WERI-Rb-1 (cell line): Measurements from ENCODE around the gene RNU1-1.
A peak's percentile ranks its signal among the peaks of the same experiment; 100 is the strongest.
"Not testable (repeated sequence)": the region's sequence is repeated elsewhere in the genome, so short reads cannot be mapped to it uniquely, and the experiment has no call there.

Experiments used
- DNase-seq: peaks from one replicate; pipeline ENCODE4 v3.0.0-alpha.2; 2020
- H3K27ac ChIP-seq: fragments of 250-450 bp; sonication (Bioruptor Pico); 2 replicates; pipeline ENCODE4 v1.5.1; 2020; ENCODE audit warnings: mild to moderate bottlenecking, moderate library complexity
- H3K27me3 ChIP-seq: fragments of 250-450 bp; sonication (Bioruptor Pico); 2 replicates; pipeline ENCODE4 v1.5.1; 2021; ENCODE audit warnings: mild to moderate bottlenecking, low read depth, moderate library complexity; ENCODE audit not compliant: insufficient read depth, severe bottlenecking
- H3K36me3 ChIP-seq: fragments of 250-450 bp; sonication (Bioruptor Pico); 2 replicates; pipeline ENCODE4 v1.5.1; 2020; ENCODE audit warnings: mild to moderate bottlenecking, moderate library complexity
- H3K4me3 ChIP-seq: 2 replicates; pipeline ENCODE4 v1.5.1; 2011; ENCODE audit warnings: low read depth, mild to moderate bottlenecking, control low read depth, low read length
- H3K9me3 ChIP-seq: fragments of 250-450 bp; sonication (Bioruptor Pico); 2 replicates; pipeline ENCODE4 v1.5.1; 2021; ENCODE audit warnings: mild to moderate bottlenecking, moderate library complexity; ENCODE audit not compliant: severe bottlenecking
- CTCF ChIP-seq: IDR thresholded peaks from 2 replicates; pipeline ENCODE4 v1.5.1; 2011; ENCODE audit warnings: low read depth, mild to moderate bottlenecking, control low read depth, inconsistent platforms, low read length

The RNU1-1 gene

GRCh38 chr1:16513412-16514106 is 526 bp downstream of the RNU1-1 start:
- peak overlapping the region; percentile 29; the same call in 1 of the 2 replicates for H3K27ac ChIP-seq
- peak overlapping the region; percentile 36 for H3K4me3 ChIP-seq
- not testable (repeated sequence) for H3K27me3 ChIP-seq, H3K9me3 ChIP-seq, H3K36me3 ChIP-seq
- DNase-seq = peak; percentile 87

- Histone ChIP-seq H3K27ac (peak overlapping the region; percentile 29; the same call in 1 of the 2 replicates), H3K4me3 (peak overlapping the region; percentile 36)
- not testable (repeated sequence) for H3K36me3 ChIP-seq, H3K27me3 ChIP-seq, H3K9me3 ChIP-seq
- peak; percentile 30 for DNase-seq
Observed at GRCh38 chr1:16512624-16513411, 1.3 kb downstream of the RNU1-1 start.

GRCh38 chr1:16511926-16512325 is 2.2 kb downstream of the RNU1-1 start:
- not testable (repeated sequence) for H3K36me3 ChIP-seq, H3K27ac ChIP-seq, H3K27me3 ChIP-seq, H3K9me3 ChIP-seq, DNase-seq, H3K4me3 ChIP-seq

GRCh38 chr1:16508861-16509445 is 5.1 kb downstream of the RNU1-1 start:
- not testable (repeated sequence) for H3K9me3 ChIP-seq, H3K36me3 ChIP-seq, H3K27me3 ChIP-seq
- peak overlapping the region; percentile 50 for H3K27ac ChIP-seq
- DNase-seq = peak; percentile 95
- peak overlapping the region; percentile 14 for H3K4me3 ChIP-seq

- not testable (repeated sequence) for H3K9me3 ChIP-seq, H3K27me3 ChIP-seq, H3K36me3 ChIP-seq, H3K4me3 ChIP-seq, H3K27ac ChIP-seq, DNase-seq
Observed at GRCh38 chr1:16506364-16507136, 7.5 kb downstream of the RNU1-1 start.

- not testable (repeated sequence) for H3K27me3 ChIP-seq, H3K27ac ChIP-seq, H3K4me3 ChIP-seq, H3K36me3 ChIP-seq, H3K9me3 ChIP-seq, DNase-seq
Observed at GRCh38 chr1:16505870-16506269, 8.2 kb downstream of the RNU1-1 start.

GRCh38 chr1:16503494-16503893 is 10.6 kb downstream of the RNU1-1 start:
- H3K4me3 ChIP-seq = no peak overlapping the region
- DNase-seq = no peak
- no peak overlapping the region for H3K27ac ChIP-seq
- TF ChIP-seq CTCF = no peak
- peaks cover 4% of the 10 kb centered on the region for H3K9me3 ChIP-seq
- H3K36me3 ChIP-seq = no peaks in the 10 kb centered on the region
- H3K27me3 ChIP-seq = no peaks in the 10 kb centered on the region

GRCh38 chr1:16501446-16501845 is 12.6 kb downstream of the RNU1-1 start:
- DNase-seq, H3K36me3 ChIP-seq: not testable (repeated sequence)

GRCh38 chr1:16500975-16501374 is 13.1 kb downstream of the RNU1-1 start:
- not testable (repeated sequence) for H3K4me3 ChIP-seq, H3K36me3 ChIP-seq, DNase-seq, H3K27ac ChIP-seq, H3K27me3 ChIP-seq, H3K9me3 ChIP-seq

More at GRCh38 chr1:16501446-16501845, 12.6 kb downstream of the RNU1-1 start:
- not testable (repeated sequence) for H3K27me3 ChIP-seq, H3K27ac ChIP-seq, H3K4me3 ChIP-seq, H3K9me3 ChIP-seq

- not testable (repeated sequence) for H3K36me3 ChIP-seq, H3K27ac ChIP-seq, DNase-seq, H3K27me3 ChIP-seq, H3K9me3 ChIP-seq, H3K4me3 ChIP-seq
Observed at GRCh38 chr1:16500466-16500865, 13.6 kb downstream of the RNU1-1 start.
